Activated B cell treated with CpG ODN at 0.5 μM for 24 hours (primary cell): ENCODE data around the gene ITSN1. TPM values are rescaled to one million over a fixed set of nuclear protein-coding genes. Genes with fewer than 3 reads are reported as not detected.

Experiments
- ATAC-seq: fragments of 200-7000 bp; cut with Tn5 transposase; one replicate; pipeline ENCODE4 v1.10.0; 2021; ENCODE audit warnings: low read depth, mild to moderate bottlenecking, moderate library complexity
- CTCF ChIA-PET: fragments of 350-600 bp; sonication (Branson Sonifier 250); formaldehyde crosslinking; loops from one replicate; lab custom pipeline; 2021; ENCODE audit warnings: antibody characterized with exemption; lab: Charles Lee
- POLR2A ChIA-PET: fragments of 350-600 bp; sonication (Branson Sonifier 250); formaldehyde crosslinking; loops from one replicate; lab custom pipeline; 2021; ENCODE audit warnings: antibody characterized with exemption; lab: Charles Lee
- DNase-seq: peaks from one replicate; pipeline ENCODE4 v3.0.0; 2022
- H3K27ac Mint-ChIP-seq: one replicate; pipeline ENCODE4 v1.8.0; 2020; ENCODE audit warnings: mixed read lengths
- H3K27me3 Mint-ChIP-seq: one replicate; pipeline ENCODE4 v1.8.0; 2021; ENCODE audit warnings: mixed read lengths
- H3K36me3 Mint-ChIP-seq: one replicate; pipeline ENCODE4 v1.8.0; 2021; ENCODE audit warnings: low read depth, mixed read lengths
- H3K4me1 Mint-ChIP-seq: one replicate; pipeline ENCODE4 v1.8.0; 2021; ENCODE audit warnings: mixed read lengths
- H3K4me3 Mint-ChIP-seq: one replicate; pipeline ENCODE4 v1.8.0; 2020; ENCODE audit warnings: mild to moderate bottlenecking, mixed read lengths
- H3K9me3 Mint-ChIP-seq: one replicate; pipeline ENCODE4 v1.8.0; 2020; ENCODE audit warnings: mixed read lengths
- intact Hi-C: fragments of 100-400 bp; cut with micrococcal nuclease; formaldehyde crosslinking; loops from one replicate; pipeline ENCODE4 v1.15.1; 2024
- total RNA-seq: library from RNA; stranded (reverse); gene quantifications from 2 replicates; pipeline ENCODE4 v1.2.3, GENCODE V29; 2022
- TF ChIP-seq, protein P1 (sequence below): fragments of 200-600 bp; IDR thresholded peaks from one replicate; pipeline ENCODE4 v1.8.0; 2022; ENCODE audit warnings: antibody characterized with exemption, mild to moderate bottlenecking

The ITSN1 gene
- total RNA-seq, 1 donor from 2014 or later = 2.9 TPM

DNA sequence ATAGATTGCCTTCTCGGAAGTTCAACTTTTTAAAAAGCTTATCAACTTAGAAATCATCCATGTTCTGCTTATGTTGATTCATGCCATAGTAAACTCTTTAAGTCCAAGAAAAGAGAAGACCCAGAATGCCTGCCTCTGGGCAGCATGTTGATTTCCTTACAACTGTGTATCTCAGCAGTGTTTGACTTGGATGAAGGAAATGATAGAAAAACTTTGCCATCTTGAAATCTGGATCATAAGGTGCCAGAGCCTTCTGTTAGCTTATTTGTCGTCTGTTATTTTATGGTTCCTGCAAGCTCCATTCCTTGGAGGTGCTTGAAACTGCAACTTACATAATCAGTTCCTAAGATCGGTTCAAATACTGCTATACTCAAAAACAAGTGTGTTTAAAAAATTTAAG lies 148.8 kb downstream of the ITSN1 start:
- intact Hi-C loops = no loop called here
- Mint-ChIP-seq H3K4me3 (no peak overlapping the region), H3K9me3 (no peaks in the 10 kb centered on the region), H3K36me3 (no peaks in the 10 kb centered on the region), H3K4me1 (no peaks in the 10 kb centered on the region), H3K27ac (no peak overlapping the region), H3K27me3 (peaks cover 3% of the 10 kb centered on the region)
- ATAC-seq (no peak), DNase-seq (no peak)
- ChIA-PET CTCF (no interaction called here), POLR2A (no interaction called here)
- TF ChIP-seq, protein P1, sequence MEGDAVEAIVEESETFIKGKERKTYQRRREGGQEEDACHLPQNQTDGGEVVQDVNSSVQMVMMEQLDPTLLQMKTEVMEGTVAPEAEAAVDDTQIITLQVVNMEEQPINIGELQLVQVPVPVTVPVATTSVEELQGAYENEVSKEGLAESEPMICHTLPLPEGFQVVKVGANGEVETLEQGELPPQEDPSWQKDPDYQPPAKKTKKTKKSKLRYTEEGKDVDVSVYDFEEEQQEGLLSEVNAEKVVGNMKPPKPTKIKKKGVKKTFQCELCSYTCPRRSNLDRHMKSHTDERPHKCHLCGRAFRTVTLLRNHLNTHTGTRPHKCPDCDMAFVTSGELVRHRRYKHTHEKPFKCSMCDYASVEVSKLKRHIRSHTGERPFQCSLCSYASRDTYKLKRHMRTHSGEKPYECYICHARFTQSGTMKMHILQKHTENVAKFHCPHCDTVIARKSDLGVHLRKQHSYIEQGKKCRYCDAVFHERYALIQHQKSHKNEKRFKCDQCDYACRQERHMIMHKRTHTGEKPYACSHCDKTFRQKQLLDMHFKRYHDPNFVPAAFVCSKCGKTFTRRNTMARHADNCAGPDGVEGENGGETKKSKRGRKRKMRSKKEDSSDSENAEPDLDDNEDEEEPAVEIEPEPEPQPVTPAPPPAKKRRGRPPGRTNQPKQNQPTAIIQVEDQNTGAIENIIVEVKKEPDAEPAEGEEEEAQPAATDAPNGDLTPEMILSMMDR = no peak

DNA sequence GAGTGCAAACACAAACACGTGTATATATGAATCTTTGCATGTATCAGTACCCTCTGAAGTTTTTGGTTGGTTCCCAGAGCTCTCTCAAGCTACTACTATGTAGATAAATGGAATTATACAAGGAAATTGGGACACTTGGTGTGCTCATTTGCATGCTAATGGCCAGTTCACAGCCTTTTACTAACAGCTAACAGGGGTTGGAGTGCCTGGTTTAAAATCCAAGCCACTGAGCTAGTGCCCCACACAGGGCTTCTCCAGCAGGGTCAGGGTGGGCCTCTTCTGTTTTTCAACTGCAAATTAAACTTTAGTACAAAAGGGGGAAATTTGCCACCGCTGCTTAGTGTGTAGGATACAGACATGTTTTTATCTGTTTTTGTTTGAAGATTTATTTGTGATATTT lies 152.3 kb downstream of the ITSN1 start:
- intact Hi-C loops = no loop called here
- Mint-ChIP-seq H3K4me1 (no peaks in the 10 kb centered on the region), H3K27ac (no peak overlapping the region), H3K36me3 (no peaks in the 10 kb centered on the region), H3K27me3 (peaks cover 3% of the 10 kb centered on the region), H3K9me3 (no peaks in the 10 kb centered on the region), H3K4me3 (no peak overlapping the region)
- TF ChIP-seq, protein P1 = no peak
- ATAC-seq (no peak), DNase-seq (no peak)
- ChIA-PET CTCF (no interaction called here), POLR2A (no interaction called here)

DNA sequence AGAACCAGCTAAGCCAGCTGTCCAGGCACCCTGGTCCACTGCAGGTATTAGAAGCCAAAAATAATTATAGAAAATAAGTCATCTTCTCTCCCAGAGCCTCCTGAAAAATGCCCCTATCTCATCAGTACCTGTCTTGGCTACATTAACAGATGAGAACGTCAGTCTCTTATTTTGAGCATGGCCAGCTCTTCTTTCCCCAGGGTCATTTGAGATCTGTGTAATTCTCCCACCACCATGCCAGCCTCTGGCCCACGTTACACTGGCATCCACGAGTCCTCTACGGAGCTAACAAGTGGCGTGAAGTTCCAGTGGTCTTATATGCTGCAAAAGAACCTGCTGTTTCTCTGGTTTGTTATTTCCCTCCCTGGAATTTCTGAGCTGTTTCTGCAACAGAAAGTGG lies 155.3 kb downstream of the ITSN1 start:
- H3K27ac Mint-ChIP-seq = no peak overlapping the region
- DNase-seq = no peak

DNA sequence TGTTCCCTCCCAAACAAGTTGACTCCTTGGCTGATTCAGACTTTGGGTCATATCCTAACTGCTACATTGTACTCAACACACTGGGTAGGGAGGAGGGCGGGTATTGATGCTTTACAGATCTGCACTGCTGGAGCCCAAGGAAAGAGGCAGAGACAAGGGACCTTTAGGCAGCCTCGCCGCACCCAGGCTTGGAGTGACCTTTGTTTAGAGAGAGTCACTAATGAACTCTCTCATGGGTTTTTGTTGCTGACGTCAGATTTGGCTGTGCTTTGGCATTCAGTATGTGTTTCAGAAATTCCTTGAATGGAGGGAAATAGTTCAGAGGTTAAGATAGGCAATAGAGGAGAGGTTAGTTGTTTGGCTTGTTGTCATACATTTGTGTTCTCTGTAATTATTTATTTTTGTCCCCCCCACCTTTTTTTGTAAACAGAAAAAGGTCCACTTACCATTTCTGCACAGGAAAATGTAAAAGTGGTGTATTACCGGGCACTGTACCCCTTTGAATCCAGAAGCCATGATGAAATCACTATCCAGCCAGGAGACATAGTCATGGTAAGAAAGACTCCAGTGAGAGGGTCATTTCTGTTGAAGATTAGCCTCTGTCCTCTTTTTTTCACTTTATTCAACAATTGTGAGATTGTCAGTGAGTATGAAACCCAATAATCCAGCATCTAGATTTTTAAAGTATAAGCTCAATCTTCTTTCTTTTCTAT lies 157.2 kb downstream of the ITSN1 start:
- Mint-ChIP-seq H3K27ac (no peak overlapping the region), H3K4me1 (no peaks in the 10 kb centered on the region), H3K4me3 (no peak overlapping the region), H3K27me3 (no peaks in the 10 kb centered on the region), H3K36me3 (no peaks in the 10 kb centered on the region), H3K9me3 (no peaks in the 10 kb centered on the region)
- no peak for ATAC-seq
- CTCF ChIA-PET = no interaction called here
- TF ChIP-seq, protein P1 = no peak
- no peak for DNase-seq
- intact Hi-C loops = no loop called here
- POLR2A ChIA-PET = no interaction called here

More for the DNA sequence above, 155.3 kb downstream of the ITSN1 start:
- TF ChIP-seq, protein P1 = no peak
- no peaks in the 10 kb centered on the region for H3K4me1 Mint-ChIP-seq
- ATAC-seq = no peak
- CTCF ChIA-PET = no interaction called here
- intact Hi-C loops = no loop called here
- no peak overlapping the region for H3K4me3 Mint-ChIP-seq
- POLR2A ChIA-PET = no interaction called here
- no peaks in the 10 kb centered on the region for H3K9me3 Mint-ChIP-seq
- H3K36me3 Mint-ChIP-seq = no peaks in the 10 kb centered on the region
- peaks cover 2% of the 10 kb centered on the region for H3K27me3 Mint-ChIP-seq

DNA sequence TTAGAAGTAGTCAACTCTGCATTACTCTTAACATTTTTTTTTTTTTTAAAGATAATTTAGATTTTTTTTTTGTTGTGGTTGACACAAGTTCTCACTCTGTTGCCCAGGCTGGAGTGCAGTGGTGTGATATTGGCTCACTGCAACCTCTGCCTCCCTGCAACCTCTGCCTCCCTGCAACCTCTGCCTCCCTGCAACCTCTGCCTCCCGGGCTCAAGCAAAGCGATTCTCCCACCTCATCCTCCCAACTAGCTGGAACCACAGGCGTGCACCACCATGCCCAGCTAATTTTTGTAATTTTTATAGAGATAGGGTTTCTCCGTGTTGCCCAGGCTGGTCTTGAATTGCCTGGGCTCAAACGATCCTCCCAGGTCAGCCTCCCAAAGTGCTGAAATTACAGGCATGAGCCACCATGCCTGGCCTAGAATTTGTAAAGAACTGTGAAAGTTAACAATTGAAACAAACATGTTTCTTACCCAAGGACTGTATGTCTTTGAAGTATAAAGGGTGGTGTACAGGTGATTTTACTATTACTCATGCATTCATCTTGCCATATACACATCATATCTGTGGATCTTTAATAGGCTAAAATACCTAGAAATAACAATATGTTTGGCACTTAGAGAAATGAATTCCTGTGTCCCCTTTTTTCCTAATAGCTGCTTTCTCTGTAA lies 158.6 kb downstream of the ITSN1 start:
- DNase-seq (no peak), ATAC-seq (no peak)
- Mint-ChIP-seq H3K27ac (no peak overlapping the region), H3K4me3 (no peak overlapping the region), H3K4me1 (no peaks in the 10 kb centered on the region), H3K9me3 (no peaks in the 10 kb centered on the region), H3K36me3 (no peaks in the 10 kb centered on the region), H3K27me3 (no peaks in the 10 kb centered on the region)
- CTCF ChIA-PET = no interaction called here
- TF ChIP-seq, protein P1 = no peak
- intact Hi-C loops = no loop called here
- POLR2A ChIA-PET = no interaction called here
